Stimulated activated naive CD8-positive, alpha-beta T cell treated with anti-CD3 and anti-CD28 coated beads, Interleukin-15, Interleukin-2, amounts not matched to agents 100 ng/mL and 50 ng/mL, for 24 hours (primary cell): ENCODE measurements around the gene SGCE.

ENCODE experiments used
- H3K27ac Mint-ChIP-seq: one replicate; pipeline ENCODE4 v1.8.0; 2021; ENCODE audit warnings: mild to moderate bottlenecking, mixed read lengths
- H3K27me3 Mint-ChIP-seq: one replicate; pipeline ENCODE4 v1.8.0; 2021; ENCODE audit warnings: mixed read lengths
- H3K36me3 Mint-ChIP-seq: one replicate; pipeline ENCODE4 v1.8.0; 2021; ENCODE audit warnings: low read depth, mixed read lengths
- H3K4me1 Mint-ChIP-seq: one replicate; pipeline ENCODE4 v1.8.0; 2021; ENCODE audit warnings: low read depth, mixed read lengths
- H3K4me3 Mint-ChIP-seq: one replicate; pipeline ENCODE4 v1.8.0; 2021; ENCODE audit warnings: mild to moderate bottlenecking, mixed read lengths
- H3K9me3 Mint-ChIP-seq: one replicate; pipeline ENCODE4 v1.8.0; 2021; ENCODE audit warnings: mixed read lengths

SGCE gene

DNA sequence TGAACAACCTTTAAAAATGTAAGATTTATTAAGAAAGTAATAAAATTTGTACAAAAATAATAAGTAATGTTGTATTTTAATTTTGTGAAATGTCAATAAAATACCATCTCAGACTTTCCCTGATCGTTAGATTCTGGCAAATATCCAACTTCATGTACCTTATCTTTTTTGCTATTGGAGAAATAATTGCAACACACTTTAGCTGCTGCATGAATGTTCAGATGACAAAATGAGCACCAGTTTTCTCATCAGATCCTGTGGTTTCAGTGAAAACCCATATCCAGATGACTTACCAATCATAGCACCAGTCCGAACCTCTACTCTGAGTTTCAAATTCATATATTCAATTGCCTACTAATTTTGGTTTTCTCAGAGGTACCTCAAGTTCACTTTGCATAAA lies 76.5 kb downstream of the SGCE start:
- no peak overlapping the region for H3K4me3 Mint-ChIP-seq
- no peaks in the 10 kb centered on the region for H3K27me3 Mint-ChIP-seq
- H3K9me3 Mint-ChIP-seq: peaks cover 20% of the 10 kb centered on the region
- no peak overlapping the region for H3K27ac Mint-ChIP-seq
- peaks cover 59% of the 10 kb centered on the region for H3K36me3 Mint-ChIP-seq
- H3K4me1 Mint-ChIP-seq: no peaks in the 10 kb centered on the region

DNA sequence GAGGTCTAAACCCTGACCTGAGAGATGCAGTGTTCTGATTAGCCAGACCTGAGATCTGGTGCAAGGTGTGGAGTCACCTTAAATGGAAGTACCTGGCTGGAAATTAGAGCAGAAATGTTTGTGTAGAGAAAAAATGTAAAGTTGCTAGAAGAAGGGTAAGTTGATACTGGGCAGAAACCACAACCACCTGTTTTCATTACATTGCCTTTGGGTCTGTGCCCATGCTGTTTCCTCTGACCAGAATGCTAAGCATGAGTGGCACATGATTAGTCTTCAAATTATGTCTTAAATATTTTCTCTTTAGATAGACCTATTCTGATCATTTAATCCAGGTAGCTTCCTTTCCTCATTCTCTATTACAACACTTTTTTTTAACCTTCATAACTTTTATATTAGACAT lies 77.3 kb downstream of the SGCE start:
- Mint-ChIP-seq H3K4me1 (no peaks in the 10 kb centered on the region), H3K36me3 (peaks cover 68% of the 10 kb centered on the region), H3K4me3 (no peak overlapping the region), H3K9me3 (peaks cover 20% of the 10 kb centered on the region), H3K27ac (no peak overlapping the region), H3K27me3 (no peaks in the 10 kb centered on the region)

DNA sequence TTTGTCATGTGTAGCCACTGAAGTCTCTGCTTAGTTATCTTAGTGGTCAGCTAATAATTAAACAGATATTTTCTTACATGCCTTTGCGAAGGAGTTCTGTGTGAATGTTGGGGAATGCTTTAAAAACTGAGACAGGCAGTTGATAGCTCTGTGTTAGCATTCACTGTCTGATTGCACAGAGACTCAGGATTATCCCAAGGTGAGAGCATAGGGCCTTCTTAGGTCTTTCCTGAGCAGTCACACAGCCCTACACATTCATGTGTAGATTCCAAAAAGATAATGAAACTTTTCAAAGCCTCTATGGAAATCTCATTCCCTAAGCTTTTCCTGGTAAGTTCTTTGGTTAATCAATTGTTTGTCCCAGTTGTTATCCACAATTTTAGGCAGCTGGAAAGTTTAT lies 78.6 kb downstream of the SGCE start:
- H3K27ac Mint-ChIP-seq: no peak overlapping the region
- H3K4me1 Mint-ChIP-seq: no peaks in the 10 kb centered on the region
- no peaks in the 10 kb centered on the region for H3K27me3 Mint-ChIP-seq
- H3K9me3 Mint-ChIP-seq: peaks cover 25% of the 10 kb centered on the region
- peaks cover 76% of the 10 kb centered on the region for H3K36me3 Mint-ChIP-seq
- no peak overlapping the region for H3K4me3 Mint-ChIP-seq

DNA sequence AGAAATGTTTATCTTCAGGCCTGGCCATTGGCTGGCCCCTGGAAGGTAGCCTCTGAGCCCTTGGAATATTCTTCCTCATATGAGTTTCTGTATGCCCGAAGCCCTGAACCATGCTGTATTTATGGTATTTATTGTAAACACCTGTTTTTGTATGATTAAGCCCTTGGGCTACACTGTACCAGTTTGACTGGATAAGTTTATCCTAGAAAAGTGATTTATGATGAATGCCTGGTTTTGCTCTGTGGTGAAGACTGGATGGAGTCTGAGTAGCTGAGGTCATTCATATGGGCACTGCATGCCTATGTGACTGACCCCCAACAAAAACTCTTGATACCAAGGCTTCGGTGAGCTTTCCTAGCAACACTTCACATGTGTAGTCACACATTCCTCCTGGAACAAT lies 79.6 kb downstream of the SGCE start:
- H3K4me1 Mint-ChIP-seq: no peaks in the 10 kb centered on the region
- no peaks in the 10 kb centered on the region for H3K27me3 Mint-ChIP-seq
- no peak overlapping the region for H3K27ac Mint-ChIP-seq
- no peak overlapping the region for H3K4me3 Mint-ChIP-seq
- peaks cover 24% of the 10 kb centered on the region for H3K9me3 Mint-ChIP-seq
- H3K36me3 Mint-ChIP-seq: peaks cover 83% of the 10 kb centered on the region

DNA sequence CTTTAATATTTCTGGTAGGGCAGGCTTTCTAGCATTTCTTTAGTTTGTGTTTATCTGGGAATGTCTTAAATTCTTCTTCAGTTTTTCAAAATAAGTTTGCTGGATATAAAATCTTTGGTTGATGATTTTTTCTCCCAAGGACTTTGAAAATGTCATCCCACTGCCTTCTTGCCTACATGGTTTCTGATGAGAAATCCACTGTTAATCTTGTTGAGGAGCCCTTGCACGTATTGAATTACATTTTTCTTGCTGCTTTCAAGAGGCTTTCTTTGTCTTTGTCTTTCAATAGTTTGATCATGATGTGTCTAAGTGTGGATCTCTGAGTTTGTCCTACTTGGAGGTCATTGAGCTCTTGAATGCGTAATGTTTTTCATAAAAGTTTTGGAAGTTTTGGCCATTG lies 80.3 kb downstream of the SGCE start:
- Mint-ChIP-seq H3K36me3 (peaks cover 84% of the 10 kb centered on the region), H3K27ac (no peak overlapping the region), H3K27me3 (no peaks in the 10 kb centered on the region), H3K4me3 (no peak overlapping the region), H3K9me3 (peaks cover 21% of the 10 kb centered on the region), H3K4me1 (no peaks in the 10 kb centered on the region)

DNA sequence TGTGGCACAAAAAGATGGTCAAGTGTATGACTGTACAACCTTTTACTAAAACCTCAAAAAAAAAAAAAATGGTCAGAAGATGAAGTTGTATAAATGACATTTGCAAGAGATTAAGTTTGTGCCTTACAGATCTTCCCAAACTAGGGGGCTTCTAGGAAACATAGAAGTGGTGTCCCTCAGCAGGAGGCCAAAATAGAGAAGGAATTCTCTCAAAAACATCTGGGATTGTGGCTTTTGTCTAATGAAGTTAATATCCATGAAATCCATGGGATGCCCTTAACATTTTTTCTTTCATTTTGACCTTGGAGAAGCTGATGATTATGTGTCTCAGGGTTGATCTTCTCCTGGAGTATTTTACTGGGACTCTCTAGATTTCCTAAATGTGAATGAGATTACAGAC lies 84.1 kb downstream of the SGCE start:
- no peaks in the 10 kb centered on the region for H3K27me3 Mint-ChIP-seq
- H3K4me3 Mint-ChIP-seq: no peak overlapping the region
- no peak overlapping the region for H3K27ac Mint-ChIP-seq
- peaks cover 78% of the 10 kb centered on the region for H3K36me3 Mint-ChIP-seq
- no peaks in the 10 kb centered on the region for H3K4me1 Mint-ChIP-seq
- H3K9me3 Mint-ChIP-seq: peaks cover 24% of the 10 kb centered on the region

DNA sequence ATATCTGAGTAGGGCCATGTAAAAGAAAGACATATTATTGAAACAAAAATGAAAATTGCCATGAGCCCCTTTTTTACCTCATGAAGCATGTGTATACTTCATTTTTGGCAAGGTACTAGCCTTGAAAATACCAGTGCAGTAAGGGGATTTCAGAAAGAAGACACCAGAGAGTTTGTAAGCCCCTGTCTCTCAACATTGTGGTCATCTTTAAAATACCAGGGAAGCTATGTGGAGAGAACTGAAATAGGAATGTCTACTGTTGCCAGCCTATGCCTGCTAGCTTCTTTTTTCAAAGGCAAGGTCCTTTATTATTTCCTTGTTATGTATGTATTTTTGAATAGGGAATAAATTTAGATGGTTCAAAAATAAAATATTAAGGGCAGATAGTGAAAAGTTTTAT lies 88.5 kb downstream of the SGCE start:
- H3K27ac Mint-ChIP-seq: no peak overlapping the region
- H3K4me1 Mint-ChIP-seq: no peaks in the 10 kb centered on the region
- no peak overlapping the region for H3K4me3 Mint-ChIP-seq
- H3K27me3 Mint-ChIP-seq: no peaks in the 10 kb centered on the region
- H3K36me3 Mint-ChIP-seq: peaks cover 40% of the 10 kb centered on the region
- H3K9me3 Mint-ChIP-seq: peaks cover 5% of the 10 kb centered on the region

DNA sequence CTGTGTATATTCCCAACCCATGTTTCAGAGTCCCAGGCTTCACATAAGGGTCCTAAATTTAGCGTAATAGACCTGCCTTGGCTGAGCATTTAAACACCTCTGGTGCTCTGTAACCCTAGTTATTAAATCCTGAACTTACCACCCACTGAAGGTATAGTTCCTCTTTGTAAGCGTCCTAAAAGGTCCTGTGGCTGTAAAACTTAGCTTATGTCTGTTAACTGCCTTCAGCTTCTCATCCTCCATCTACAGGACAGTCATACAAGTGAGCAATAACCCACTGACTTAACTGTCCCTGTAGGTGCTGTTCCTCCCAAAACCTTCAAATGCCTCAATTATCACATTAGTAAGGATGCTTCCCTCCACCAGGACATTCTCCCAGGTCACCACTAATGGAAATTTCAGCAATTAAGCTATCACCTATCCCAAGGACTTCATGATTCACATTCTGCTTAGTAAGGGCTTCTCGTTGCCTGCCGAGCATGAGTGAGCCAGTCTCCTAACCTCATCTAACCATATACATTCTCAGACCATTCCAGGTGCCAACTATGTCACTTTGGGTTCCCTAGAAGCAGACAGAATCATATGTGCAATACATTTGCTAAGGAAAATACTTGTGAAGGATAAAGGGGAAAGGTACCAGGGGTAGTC lies 90.6 kb downstream of the SGCE start:
- H3K27me3 Mint-ChIP-seq: no peaks in the 10 kb centered on the region
- H3K9me3 Mint-ChIP-seq: peaks cover 2% of the 10 kb centered on the region
- no peak overlapping the region for H3K4me3 Mint-ChIP-seq
- no peaks in the 10 kb centered on the region for H3K4me1 Mint-ChIP-seq
- H3K36me3 Mint-ChIP-seq: peaks cover 29% of the 10 kb centered on the region
- no peak overlapping the region for H3K27ac Mint-ChIP-seq

DNA sequence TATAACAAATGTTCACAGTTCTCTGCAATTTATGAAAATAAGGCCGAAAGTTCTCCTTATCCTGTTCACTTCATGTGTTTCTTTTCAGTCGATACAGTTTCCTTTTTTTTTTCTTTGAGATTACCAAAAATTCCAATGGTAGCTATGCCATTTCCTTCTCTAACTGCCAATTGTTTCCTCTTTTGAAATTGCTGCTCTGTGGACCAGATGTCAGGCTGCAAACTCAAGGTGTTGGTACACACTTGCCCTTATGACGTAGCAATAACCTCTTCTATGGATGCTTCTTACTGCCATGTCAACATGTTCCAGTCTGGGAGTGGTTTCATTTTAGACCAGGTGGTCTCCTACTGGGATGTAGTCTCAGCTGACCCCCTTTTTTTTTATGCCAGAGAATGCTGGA lies 93.4 kb downstream of the SGCE start:
- H3K27me3 Mint-ChIP-seq: no peaks in the 10 kb centered on the region
- H3K4me1 Mint-ChIP-seq: no peaks in the 10 kb centered on the region
- H3K27ac Mint-ChIP-seq: no peak overlapping the region
- H3K4me3 Mint-ChIP-seq: no peak overlapping the region
- peaks cover 26% of the 10 kb centered on the region for H3K36me3 Mint-ChIP-seq
- no peaks in the 10 kb centered on the region for H3K9me3 Mint-ChIP-seq

DNA sequence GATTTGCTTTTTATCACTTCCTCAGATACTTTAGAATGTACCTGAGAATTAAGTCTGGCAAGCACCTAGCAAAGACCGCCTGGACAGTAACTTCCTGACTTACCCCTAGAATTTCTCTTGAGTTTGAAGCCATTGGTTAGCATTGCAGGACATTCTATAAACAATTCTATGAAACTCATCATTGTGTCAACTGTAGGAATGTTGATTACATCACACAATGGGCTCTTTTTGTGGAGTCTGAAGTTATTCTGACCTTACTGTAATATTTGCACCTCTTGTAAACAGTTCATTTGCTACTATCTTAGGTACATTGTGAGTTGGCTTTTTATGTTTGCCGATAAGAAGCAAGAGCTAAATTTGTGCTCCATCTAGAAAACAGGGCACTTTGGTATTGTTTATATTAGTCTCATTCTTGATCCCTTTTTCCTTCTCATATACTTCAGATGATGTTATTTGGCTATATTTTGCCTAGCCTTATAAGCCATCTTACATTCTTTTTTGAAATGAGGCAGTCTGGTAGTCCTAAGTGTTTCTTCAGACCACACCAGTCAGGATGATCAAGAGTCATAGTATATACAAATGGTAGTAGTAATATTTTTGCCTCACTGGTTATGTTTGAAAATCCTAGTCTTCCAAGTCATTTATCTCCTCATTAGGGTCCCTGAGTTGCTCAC lies 94.0 kb downstream of the SGCE start:
- Mint-ChIP-seq H3K4me3 (no peak overlapping the region), H3K9me3 (no peaks in the 10 kb centered on the region), H3K36me3 (peaks cover 26% of the 10 kb centered on the region), H3K27ac (no peak overlapping the region), H3K27me3 (no peaks in the 10 kb centered on the region), H3K4me1 (no peaks in the 10 kb centered on the region)

DNA sequence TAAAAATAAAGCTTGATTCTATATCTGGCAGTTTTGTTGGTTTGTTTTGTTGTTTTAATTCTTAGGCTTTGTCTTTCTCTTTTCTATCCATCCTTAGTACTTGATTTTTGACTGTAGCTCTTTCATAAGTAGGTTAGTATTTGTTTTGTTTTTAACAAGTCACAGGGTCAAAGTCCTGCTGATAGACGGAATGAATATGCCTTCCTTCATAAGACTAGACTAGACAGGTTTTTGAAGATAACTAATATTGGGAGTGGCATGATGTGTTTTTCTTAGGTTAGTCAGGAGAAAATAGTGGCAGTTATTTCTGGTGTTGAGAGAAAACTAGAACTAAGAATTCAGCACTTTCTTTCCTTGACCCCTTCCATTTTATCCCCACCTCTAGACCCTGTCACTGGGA lies 96.0 kb downstream of the SGCE start:
- Mint-ChIP-seq H3K9me3 (no peaks in the 10 kb centered on the region), H3K27ac (no peak overlapping the region), H3K4me1 (no peaks in the 10 kb centered on the region)

DNA sequence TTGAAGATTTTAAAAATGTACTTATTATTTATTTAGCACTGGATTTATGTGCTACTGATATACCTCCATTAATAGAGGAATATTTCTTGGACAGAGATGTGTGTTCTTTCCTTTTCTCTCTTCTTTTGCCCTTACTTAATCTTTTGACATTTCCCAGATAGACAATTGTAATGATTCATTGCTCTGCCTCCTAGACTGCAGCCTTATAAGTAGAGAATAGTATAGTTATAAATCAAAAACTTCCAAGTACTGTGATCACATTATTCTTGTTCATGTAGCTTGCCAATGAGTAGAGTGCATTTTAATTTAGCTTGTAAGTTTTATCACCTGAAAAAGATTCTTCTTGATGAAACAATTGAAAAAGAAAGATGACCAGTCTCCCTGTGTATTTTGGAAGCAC lies 98.7 kb downstream of the SGCE start:
- H3K4me3 Mint-ChIP-seq: no peak overlapping the region
- H3K4me1 Mint-ChIP-seq: no peaks in the 10 kb centered on the region
- no peak overlapping the region for H3K27ac Mint-ChIP-seq
- no peaks in the 10 kb centered on the region for H3K27me3 Mint-ChIP-seq
- H3K36me3 Mint-ChIP-seq: peaks cover 50% of the 10 kb centered on the region
- no peaks in the 10 kb centered on the region for H3K9me3 Mint-ChIP-seq

More for the DNA sequence above, 96.0 kb downstream of the SGCE start:
- H3K27me3 Mint-ChIP-seq: no peaks in the 10 kb centered on the region
- H3K36me3 Mint-ChIP-seq: peaks cover 35% of the 10 kb centered on the region
- no peak overlapping the region for H3K4me3 Mint-ChIP-seq

DNA sequence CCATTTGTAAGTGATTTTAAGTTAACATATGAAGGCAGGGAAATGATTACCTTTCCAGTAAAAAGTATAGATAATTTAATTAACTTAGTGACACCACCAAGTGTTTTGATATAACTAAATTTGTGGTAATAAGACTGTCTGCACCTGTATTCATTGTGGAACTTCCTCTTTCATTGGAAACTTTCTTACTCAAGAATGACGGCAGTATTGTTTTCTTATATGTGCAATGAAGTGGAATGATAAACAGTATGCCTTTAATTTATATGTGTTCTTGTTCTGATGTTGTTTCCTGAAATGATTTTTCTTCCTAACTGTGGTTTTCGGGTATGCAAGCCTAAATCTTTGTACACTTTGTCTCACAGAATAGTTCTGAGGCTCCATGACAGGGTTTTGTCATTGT lies 99.9 kb downstream of the SGCE start:
- Mint-ChIP-seq H3K4me3 (no peak overlapping the region), H3K27ac (no peak overlapping the region), H3K36me3 (peaks cover 53% of the 10 kb centered on the region), H3K9me3 (no peaks in the 10 kb centered on the region), H3K27me3 (no peaks in the 10 kb centered on the region), H3K4me1 (no peaks in the 10 kb centered on the region)

DNA sequence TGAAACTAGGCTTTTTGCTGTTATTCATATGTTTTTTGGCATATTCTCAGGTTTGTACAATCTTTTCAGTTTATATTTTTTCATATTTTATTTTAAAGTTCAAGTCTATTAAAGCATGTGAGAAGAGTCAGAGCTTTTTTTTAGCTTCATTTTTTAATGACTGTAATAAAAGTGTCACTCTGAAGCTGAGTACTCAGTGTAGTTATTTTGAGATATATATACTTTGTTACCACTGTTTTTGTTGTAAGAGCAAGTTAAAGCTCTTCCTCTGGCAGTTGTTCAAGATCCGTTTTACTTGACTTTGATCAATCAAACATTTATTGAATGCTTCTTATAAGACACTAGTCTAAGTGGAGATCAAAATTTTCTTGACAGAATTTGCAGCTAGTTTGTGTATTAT lies 108.8 kb downstream of the SGCE start:
- Mint-ChIP-seq H3K4me3 (no peak overlapping the region), H3K4me1 (no peaks in the 10 kb centered on the region), H3K27ac (no peak overlapping the region), H3K36me3 (peaks cover 34% of the 10 kb centered on the region), H3K27me3 (no peaks in the 10 kb centered on the region), H3K9me3 (no peaks in the 10 kb centered on the region)

DNA sequence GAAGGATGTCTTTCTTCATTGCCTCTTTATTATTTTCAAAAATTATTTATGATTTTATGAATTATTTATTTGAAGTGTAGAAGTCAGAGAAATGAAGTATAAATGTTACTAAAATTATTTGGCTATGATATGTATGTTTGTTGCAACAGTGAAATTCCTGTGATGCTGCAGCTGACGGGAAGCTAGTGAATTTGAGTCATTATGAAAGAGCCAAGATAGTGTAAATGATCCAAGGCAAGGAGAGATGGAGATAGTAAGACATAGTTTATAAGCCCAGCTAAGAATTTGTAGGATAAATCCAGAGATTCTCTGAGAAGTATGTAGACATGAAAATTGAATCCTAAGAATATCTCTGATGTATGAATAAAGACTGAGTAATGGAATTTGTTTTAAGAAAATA lies 115.5 kb downstream of the SGCE start:
- Mint-ChIP-seq H3K27me3 (no peaks in the 10 kb centered on the region), H3K4me3 (no peak overlapping the region), H3K27ac (no peak overlapping the region), H3K4me1 (no peaks in the 10 kb centered on the region), H3K9me3 (no peaks in the 10 kb centered on the region), H3K36me3 (peaks cover 44% of the 10 kb centered on the region)
